GM11168 (cell line): ENCODE measurements around the gene CST11.

Experiments
- in situ Hi-C: fragments of 300-500 bp; cut with MboI; formaldehyde crosslinking; loops from one replicate; pipeline ENCODE4 v1.12.0; 2022; ENCODE audit warnings: low sequenced_read_pairs; ENCODE audit not compliant: unreplicated experiment

CST11 gene

GRCh38 chr20:23455639-23456038 is 3.0 kb upstream of the CST11 start:
- in situ Hi-C loops: no loop called here

- in situ Hi-C loops: no loop called here
Observed at GRCh38 chr20:23454816-23455215, 2.1 kb upstream of the CST11 start.

GRCh38 chr20:23453549-23454543 is 1.2 kb upstream of the CST11 start:
- in situ Hi-C loops: no loop called here

- in situ Hi-C loops: no loop called here
Observed at GRCh38 chr20:23451956-23452487, 654 bp downstream of the CST11 start.

- in situ Hi-C loops: no loop called here
Observed at GRCh38 chr20:23450877-23451276, 1.8 kb downstream of the CST11 start.

GRCh38 chr20:23449421-23449820 is 3.3 kb downstream of the CST11 start:
- in situ Hi-C loops: loop anchor here (10.0 kb wide), 1 partner anchor 165 kb away; no protein-coding TSS in a partner anchor

GRCh38 chr20:23448167-23448566 is 4.5 kb downstream of the CST11 start:
- in situ Hi-C loops: loop anchor here (10.0 kb wide), 1 partner anchor 167 kb away; no protein-coding TSS in a partner anchor

- in situ Hi-C loops: loop anchor here (10.0 kb wide), 1 partner anchor 168 kb away; no protein-coding TSS in a partner anchor
Observed at GRCh38 chr20:23446505-23446904, 6.2 kb downstream of the CST11 start.

GRCh38 chr20:23445596-23446217 is 7.0 kb downstream of the CST11 start:
- in situ Hi-C loops: loop anchor here (10.0 kb wide), 1 partner anchor 169 kb away; no protein-coding TSS in a partner anchor

GRCh38 chr20:23444859-23445258 is 7.8 kb downstream of the CST11 start:
- in situ Hi-C loops: loop anchor here (10.0 kb wide), 1 partner anchor 170 kb away; no protein-coding TSS in a partner anchor

GRCh38 chr20:23442436-23442835 is 10.2 kb downstream of the CST11 start:
- in situ Hi-C loops: loop anchor here (10.0 kb wide), 1 partner anchor 172 kb away; no protein-coding TSS in a partner anchor

- in situ Hi-C loops: loop anchor here (10.0 kb wide), 1 partner anchor 173 kb away; no protein-coding TSS in a partner anchor
Observed at GRCh38 chr20:23441850-23442313, 10.8 kb downstream of the CST11 start.

GRCh38 chr20:23440004-23440403 is 12.7 kb downstream of the CST11 start:
- in situ Hi-C loops: loop anchor here (10.0 kb wide), 1 partner anchor 175 kb away; no protein-coding TSS in a partner anchor

GRCh38 chr20:23438661-23439060 is 14.0 kb downstream of the CST11 start:
- in situ Hi-C loops: no loop called here

- in situ Hi-C loops: no loop called here
Observed at GRCh38 chr20:23437126-23437899, 15.4 kb downstream of the CST11 start.

GRCh38 chr20:23436681-23437080 is 16.0 kb downstream of the CST11 start:
- in situ Hi-C loops: no loop called here

- in situ Hi-C loops: no loop called here
Observed at GRCh38 chr20:23435626-23436539, 16.8 kb downstream of the CST11 start.

GRCh38 chr20:23434521-23435313 is 18.0 kb downstream of the CST11 start:
- in situ Hi-C loops: no loop called here
